ENCODE data around the gene YTHDF1.

The YTHDF1 gene

GRCh38 chr20:63247671-63248228 is 31.8 kb upstream of the YTHDF1 start:
- no peak for DNase-seq

- no peak for DNase-seq
These were observed 30.8 kb upstream of the YTHDF1 start for GRCh38 chr20:63246490-63247288.

- DNase-seq = no peak
These were observed 28.5 kb upstream of the YTHDF1 start for GRCh38 chr20:63244468-63244867.

GRCh38 chr20:63243604-63244247 is 27.8 kb upstream of the YTHDF1 start:
- no peak for DNase-seq

- no peak for DNase-seq
These were observed 26.8 kb upstream of the YTHDF1 start for GRCh38 chr20:63242736-63243135.

GRCh38 chr20:63241272-63241671 is 25.3 kb upstream of the YTHDF1 start:
- no peak for DNase-seq

- no peak for DNase-seq
These were observed 24.1 kb upstream of the YTHDF1 start for GRCh38 chr20:63240004-63240403.

- DNase-seq = no peak
These were observed 23.5 kb upstream of the YTHDF1 start for GRCh38 chr20:63239431-63239830.

- DNase-seq = no peak
These were observed 22.7 kb upstream of the YTHDF1 start for GRCh38 chr20:63238514-63239125.

- DNase-seq = no peak
These were observed 22.1 kb upstream of the YTHDF1 start for GRCh38 chr20:63238031-63238430.

GRCh38 chr20:63236116-63236837 is 20.3 kb upstream of the YTHDF1 start:
- no peak for DNase-seq

- no peak for DNase-seq
These were observed 19.6 kb upstream of the YTHDF1 start, which contains the start of gene BIRC7 for GRCh38 chr20:63235399-63235983. BIRC7 (plus strand) TSS chr20:63235905; CDS start chr20:63236097, 192 bp downstream.

- no peak for DNase-seq
These were observed 18.9 kb upstream of the YTHDF1 start for GRCh38 chr20:63234693-63235398.

GRCh38 chr20:63233924-63234323 is 18.0 kb upstream of the YTHDF1 start:
- DNase-seq = no peak

GRCh38 chr20:63233061-63233344 is 17.1 kb upstream of the YTHDF1 start:
- no peak for DNase-seq

GRCh38 chr20:63232235-63233060 is 16.5 kb upstream of the YTHDF1 start:
- no peak for DNase-seq

- no peak for DNase-seq
These were observed 14.9 kb upstream of the YTHDF1 start for GRCh38 chr20:63230800-63231268.

GRCh38 chr20:63228806-63229205 is 12.9 kb upstream of the YTHDF1 start:
- no peak for DNase-seq

GRCh38 chr20:63227260-63227659 is 11.3 kb upstream of the YTHDF1 start:
- DNase-seq = no peak

- no peak for DNase-seq
These were observed 10.4 kb upstream of the YTHDF1 start for GRCh38 chr20:63226042-63226943.
